Stimulated activated CD4-positive, alpha-beta T cell treated with anti-CD3 and anti-CD28 coated beads, Interleukin-2, amount 100 ng/mL, for 4 hours (primary cell): Measurements from ENCODE around the gene L3MBTL1.
"Not testable (repeated sequence)": the region's sequence is repeated elsewhere in the genome, so short reads cannot be mapped to it uniquely, and the experiment has no call there.

Experiments
- DNase-seq: peaks from one replicate; pipeline ENCODE4 v3.0.0-alpha.2; 2020; ENCODE audit warnings: low read depth

Gene L3MBTL1

GRCh38 chr20:43559147-43559987 lies 51.9 kb downstream of the L3MBTL1 start:
- no peak for DNase-seq

- no peak for DNase-seq
These were observed 53.5 kb downstream of the L3MBTL1 start for GRCh38 chr20:43560974-43561373.

DNA sequence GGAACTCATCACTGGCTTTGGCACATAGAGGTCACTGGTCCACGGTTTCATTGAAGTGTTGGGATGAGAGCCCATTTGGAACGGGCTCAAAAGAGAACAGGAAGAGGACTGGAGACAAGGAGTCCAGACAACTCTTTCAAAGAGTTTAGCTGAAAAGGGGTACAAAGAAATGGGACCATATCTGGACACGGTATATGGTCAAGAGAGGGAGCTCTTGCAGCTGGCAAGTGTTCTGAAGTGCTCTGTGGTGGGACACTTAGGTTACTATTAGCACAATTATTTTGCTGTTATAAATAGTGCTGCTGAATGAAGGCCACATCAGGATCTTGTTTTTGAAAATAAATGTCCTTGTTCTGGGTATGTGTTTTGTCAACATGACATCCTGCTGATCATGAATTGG lies 55.9 kb downstream of the L3MBTL1 start:
- no peak for DNase-seq

DNA sequence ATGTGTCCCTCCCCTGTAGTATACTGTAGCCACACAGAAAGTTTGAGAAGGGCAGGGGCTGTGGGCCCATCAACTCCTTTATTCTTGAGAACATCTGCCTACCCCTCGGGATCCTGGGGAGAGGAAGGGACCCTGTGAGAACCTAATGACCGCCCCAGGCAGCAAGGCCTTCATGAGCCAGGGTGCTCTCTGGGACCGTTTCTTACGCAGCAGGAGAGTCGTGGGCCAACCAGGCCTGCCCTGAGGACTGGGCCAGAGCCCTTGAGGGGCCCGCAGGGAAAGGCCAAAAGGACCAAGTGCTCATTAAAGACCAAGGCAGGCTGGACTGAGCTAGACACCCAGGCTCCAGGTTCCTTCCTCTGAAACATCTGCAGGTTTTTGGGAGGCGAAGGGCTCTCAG lies 56.5 kb downstream of the L3MBTL1 start:
- DNase-seq = no peak

GRCh38 chr20:43564455-43564854 lies 57.0 kb downstream of the L3MBTL1 start:
- DNase-seq = no peak

DNA sequence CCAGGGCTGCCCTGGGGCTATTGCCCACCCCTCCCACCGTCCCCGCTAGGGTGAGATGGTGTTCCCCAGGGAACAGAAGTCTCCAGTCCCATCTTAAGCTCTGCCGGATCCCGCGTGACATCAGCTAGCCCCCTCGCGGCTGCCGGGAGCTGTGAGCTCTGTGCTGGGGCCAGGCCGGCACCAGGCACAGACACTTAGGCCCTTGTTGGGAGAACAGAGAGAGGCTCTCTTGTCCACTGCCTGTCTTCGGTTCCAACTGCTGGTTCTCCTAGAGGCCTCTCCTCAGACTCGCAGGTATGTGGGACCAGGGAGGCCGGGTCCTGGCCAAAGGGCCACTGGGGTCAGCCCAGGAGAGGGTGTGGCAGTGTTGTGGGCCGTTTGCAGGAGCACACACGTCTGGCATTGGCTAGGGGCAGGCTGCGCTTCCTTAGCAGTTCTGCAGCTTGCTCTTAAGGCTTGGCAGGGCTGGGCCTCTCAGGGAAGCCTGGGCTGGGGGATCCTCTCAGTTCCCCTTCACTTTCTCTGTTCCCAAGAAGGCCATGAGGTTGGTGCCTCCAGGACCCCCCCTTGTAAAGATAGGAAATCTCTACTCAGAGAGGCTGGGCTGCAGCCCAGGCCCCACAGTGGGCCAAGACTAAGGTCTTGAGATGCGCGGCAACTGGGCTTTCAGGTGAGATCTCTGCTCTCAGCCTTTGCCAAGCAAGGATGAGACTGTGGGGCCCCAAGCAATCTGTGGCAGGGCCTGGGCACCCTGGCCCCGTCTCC lies 57.7 kb downstream of the L3MBTL1 start:
- no peak for DNase-seq

GRCh38 chr20:43565758-43566104 lies 58.2 kb downstream of the L3MBTL1 start:
- no peak for DNase-seq

DNA sequence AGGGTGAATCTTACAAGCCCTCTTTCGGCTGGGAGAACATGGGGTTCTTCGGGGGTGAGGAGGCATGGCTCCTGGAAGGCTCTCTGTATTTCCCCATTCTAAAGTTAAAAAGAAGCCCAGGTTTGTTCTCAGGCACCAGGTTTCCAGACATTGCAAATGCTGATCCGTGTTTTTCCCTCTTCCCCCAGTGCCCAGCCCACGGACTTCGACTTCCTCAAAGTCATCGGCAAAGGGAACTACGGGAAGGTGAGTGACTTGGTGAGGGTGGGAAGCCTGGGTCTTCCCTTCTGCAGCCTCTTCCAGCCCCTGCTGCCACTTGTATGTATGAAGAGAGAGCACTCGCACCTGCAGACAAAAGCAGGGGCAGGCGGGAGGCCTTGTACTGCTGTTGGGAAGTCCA lies 60.0 kb downstream of the L3MBTL1 start:
- DNase-seq = no peak

GRCh38 chr20:43568706-43569105 lies 61.2 kb downstream of the L3MBTL1 start:
- no peak for DNase-seq

- DNase-seq = no peak
These were observed 61.8 kb downstream of the L3MBTL1 start for GRCh38 chr20:43569282-43569681.

- DNase-seq = no peak
These were observed 63.0 kb downstream of the L3MBTL1 start for GRCh38 chr20:43570496-43570895.

- no peak for DNase-seq
These were observed 63.8 kb downstream of the L3MBTL1 start for GRCh38 chr20:43571310-43571709.

GRCh38 chr20:43571771-43572170 lies 64.3 kb downstream of the L3MBTL1 start:
- no peak for DNase-seq

DNA sequence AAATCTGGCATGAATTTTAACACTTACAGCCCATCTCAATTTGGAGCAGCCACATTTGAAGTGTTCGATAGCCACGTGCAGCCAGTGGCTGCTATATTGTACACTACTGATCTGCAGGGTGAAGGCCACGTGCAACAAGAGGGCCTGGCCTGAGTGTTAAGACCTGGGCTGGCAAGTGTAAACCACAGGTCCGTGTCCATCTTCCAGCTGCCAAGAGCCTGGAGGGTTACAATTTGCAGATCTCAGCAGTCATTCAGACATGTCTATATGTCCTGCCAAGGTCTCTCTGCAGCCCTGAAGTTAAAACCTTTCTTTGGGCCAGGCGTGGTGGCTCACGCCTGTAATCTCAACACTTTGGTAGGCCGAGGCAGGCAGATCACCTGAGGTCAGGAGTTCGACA lies 65.4 kb downstream of the L3MBTL1 start:
- DNase-seq = no peak

- no peak for DNase-seq
These were observed 68.6 kb downstream of the L3MBTL1 start for GRCh38 chr20:43576108-43576507.

DNA sequence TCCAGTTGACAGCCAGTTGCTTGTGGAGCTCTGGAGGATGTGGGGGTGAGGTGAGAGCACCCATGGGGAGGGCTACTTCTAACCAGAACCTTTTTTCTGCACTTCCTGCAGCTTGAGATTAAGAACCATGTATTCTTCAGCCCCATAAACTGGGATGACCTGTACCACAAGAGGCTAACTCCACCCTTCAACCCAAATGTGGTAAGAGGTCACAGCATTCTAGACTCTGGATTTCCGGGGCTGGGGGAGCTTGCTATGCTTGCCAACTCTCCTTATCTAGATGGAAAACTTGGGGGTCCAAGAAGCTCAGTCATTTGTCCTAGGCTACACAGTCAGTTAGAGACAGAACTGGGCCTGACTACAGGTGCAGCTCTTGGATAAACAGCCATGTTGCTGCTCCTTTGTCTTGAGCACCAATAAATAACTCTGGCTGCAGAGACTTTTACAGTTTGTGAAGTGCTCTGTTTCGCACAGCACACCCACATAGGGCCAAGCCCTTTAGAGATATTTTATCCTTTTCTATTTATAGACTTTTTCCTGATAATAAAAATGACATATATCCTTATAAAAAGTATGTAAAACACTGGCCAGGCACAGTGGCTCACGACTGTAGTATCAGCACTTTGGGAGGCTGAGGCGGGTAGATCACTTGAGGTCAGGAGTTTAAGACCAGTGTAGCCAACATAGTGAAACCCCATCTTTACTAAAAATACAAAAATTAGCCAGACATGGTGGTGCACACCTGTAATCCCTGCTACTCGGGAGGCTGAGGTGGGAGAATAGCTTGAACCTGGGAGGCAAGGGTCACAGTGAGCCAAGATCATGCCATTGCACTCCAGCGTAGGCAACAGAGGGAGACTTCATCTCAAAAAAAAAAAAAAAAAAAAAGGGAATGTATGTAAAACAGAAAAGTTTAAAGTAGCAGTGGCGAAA lies 72.6 kb downstream of the L3MBTL1 start:
- DNase-seq = no peak

GRCh38 chr20:43583133-43583864 lies 75.8 kb downstream of the L3MBTL1 start:
- DNase-seq = no peak

GRCh38 chr20:43583982-43584432 lies 76.5 kb downstream of the L3MBTL1 start:
- no peak for DNase-seq

GRCh38 chr20:43584448-43585136 lies 77.1 kb downstream of the L3MBTL1 start:
- DNase-seq = no peak

DNA sequence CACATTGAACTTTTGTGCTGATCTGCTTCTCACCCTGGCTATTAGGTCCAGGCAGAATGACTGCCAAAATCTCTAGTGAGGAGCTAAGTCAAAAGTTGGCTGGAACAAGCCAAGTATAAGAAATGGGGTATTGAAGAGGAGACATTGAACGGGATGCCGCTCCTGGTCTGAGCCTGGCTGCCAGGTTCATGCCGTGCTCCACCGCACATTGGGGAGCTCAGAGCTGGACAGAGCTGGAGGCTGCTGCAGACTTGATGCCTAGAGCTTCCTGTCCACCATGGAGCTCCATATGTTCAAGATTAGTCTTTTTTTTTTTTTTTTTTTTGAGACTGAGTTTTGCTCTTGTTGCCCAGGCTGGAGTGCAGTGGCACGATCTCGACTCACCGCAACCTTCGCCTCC lies 79.1 kb downstream of the L3MBTL1 start:
- DNase-seq = no peak

DNA sequence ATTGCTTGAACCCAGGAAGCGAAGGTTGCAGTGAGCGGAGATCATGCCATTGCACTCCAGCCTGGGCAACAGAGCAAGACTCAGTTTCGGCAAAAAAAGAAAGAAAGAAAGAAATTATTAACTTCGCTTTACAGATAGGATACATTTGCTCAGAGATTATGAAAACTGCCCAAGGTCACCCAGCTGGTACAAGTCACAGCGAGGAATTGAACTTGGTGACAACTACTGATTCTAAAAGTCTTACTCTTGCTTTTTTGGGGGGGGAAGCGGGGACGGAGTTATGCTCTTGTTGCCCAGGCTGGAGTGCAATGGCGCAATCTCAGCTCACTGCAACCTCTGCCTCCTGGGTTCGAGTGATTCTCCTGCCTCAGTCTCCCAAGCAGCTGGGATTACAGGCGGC lies 81.0 kb downstream of the L3MBTL1 start:
- DNase-seq = not testable (repeated sequence)
